ENCODE data around the gene ASB2. TPM values are rescaled to one million over a fixed set of nuclear protein-coding genes. Genes with fewer than 3 reads are reported as not detected.

The ASB2 gene
- total RNA-seq, 1 donor from 2014 or later: 21.6 TPM

GRCh38 chr14:93911975-93912615 is 64.3 kb downstream of the ASB2 start:
- H3K9me3 Mint-ChIP-seq: peaks cover 10% of the 10 kb centered on the region
- no peak for DNase-seq
- peaks cover 4% of the 10 kb centered on the region for H3K27me3 Mint-ChIP-seq
- H3K4me1 Mint-ChIP-seq: peaks cover 3% of the 10 kb centered on the region
- H3K27ac Mint-ChIP-seq: no peak overlapping the region
- peaks cover 5% of the 10 kb centered on the region for H3K36me3 Mint-ChIP-seq (ENCODE audit: low read depth)
- no peak overlapping the region for H3K4me3 Mint-ChIP-seq
- intact Hi-C loops (cut with micrococcal nuclease): no loop called here

DNA sequence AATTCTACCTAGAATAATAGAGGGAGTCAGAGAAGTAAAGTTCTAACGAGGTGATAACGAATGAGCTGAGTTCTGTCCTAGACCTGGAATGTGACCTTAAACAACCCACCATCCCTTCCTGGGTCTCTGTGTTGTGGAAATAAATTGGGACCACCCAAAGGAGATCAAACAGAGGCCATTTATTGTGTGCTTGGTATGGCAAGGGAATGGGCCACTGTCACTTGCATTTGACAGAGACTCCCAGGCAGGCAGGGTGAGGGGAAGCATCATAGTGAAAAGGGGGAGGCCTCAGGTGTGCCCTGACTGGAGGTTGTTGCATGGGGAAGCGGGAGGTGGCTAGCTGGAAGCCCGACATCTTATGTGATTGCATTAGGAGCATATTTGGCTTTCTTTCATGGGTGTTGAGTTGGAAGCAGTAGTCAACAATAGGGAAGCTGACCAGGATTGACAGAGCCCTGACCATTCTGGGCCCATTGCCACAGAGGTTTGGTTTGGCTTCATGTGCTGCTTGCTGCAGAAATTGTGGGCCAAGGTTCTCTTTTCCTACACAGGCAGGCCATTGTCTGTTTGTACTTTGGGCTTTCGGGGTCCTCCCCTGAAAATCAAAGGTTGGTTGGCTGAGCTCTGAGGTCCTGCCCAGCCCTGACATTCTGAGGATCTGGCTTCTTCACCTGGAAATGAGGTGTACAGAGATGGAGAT is 66.8 kb downstream of the ASB2 start:
- intact Hi-C loops (cut with micrococcal nuclease): loop anchor here (5.0 kb wide), 1 partner anchor 252 kb away; no protein-coding TSS in a partner anchor
- H3K4me3 Mint-ChIP-seq: no peak overlapping the region
- H3K9me3 Mint-ChIP-seq: peaks cover 4% of the 10 kb centered on the region
- H3K27ac Mint-ChIP-seq: no peak overlapping the region
- H3K36me3 Mint-ChIP-seq (ENCODE audit: low read depth): peaks cover 5% of the 10 kb centered on the region
- DNase-seq: no peak
- H3K27me3 Mint-ChIP-seq: peaks cover 9% of the 10 kb centered on the region
- peaks cover 3% of the 10 kb centered on the region for H3K4me1 Mint-ChIP-seq

- Mint-ChIP-seq H3K27ac (peak overlapping the region; percentile 54), H3K4me1 (no peaks in the 10 kb centered on the region)
Measured at GRCh38 chr14:93906341-93907329, 69.7 kb downstream of the ASB2 start.

GRCh38 chr14:93905623-93906022 is 70.7 kb downstream of the ASB2 start:
- intact Hi-C loops (cut with micrococcal nuclease): loop anchor here (5.0 kb wide), 1 partner anchor 248 kb away; no protein-coding TSS in a partner anchor
- no peaks in the 10 kb centered on the region for H3K4me1 Mint-ChIP-seq
- peaks cover 15% of the 10 kb centered on the region for H3K27me3 Mint-ChIP-seq
- H3K4me3 Mint-ChIP-seq: no peak overlapping the region
- DNase-seq: no peak
- no peaks in the 10 kb centered on the region for H3K9me3 Mint-ChIP-seq
- H3K36me3 Mint-ChIP-seq (ENCODE audit: low read depth): no peaks in the 10 kb centered on the region
- H3K27ac Mint-ChIP-seq: no peak overlapping the region

More at GRCh38 chr14:93906341-93907329, 69.7 kb downstream of the ASB2 start:
- H3K27me3 Mint-ChIP-seq: peaks cover 15% of the 10 kb centered on the region
- peak; percentile 89 for DNase-seq
- no peak overlapping the region for H3K4me3 Mint-ChIP-seq
- intact Hi-C loops (cut with micrococcal nuclease): loop anchor here (5.0 kb wide), 1 partner anchor 249 kb away; no protein-coding TSS in a partner anchor
- no peaks in the 10 kb centered on the region for H3K9me3 Mint-ChIP-seq
- no peaks in the 10 kb centered on the region for H3K36me3 Mint-ChIP-seq (ENCODE audit: low read depth)

DNA sequence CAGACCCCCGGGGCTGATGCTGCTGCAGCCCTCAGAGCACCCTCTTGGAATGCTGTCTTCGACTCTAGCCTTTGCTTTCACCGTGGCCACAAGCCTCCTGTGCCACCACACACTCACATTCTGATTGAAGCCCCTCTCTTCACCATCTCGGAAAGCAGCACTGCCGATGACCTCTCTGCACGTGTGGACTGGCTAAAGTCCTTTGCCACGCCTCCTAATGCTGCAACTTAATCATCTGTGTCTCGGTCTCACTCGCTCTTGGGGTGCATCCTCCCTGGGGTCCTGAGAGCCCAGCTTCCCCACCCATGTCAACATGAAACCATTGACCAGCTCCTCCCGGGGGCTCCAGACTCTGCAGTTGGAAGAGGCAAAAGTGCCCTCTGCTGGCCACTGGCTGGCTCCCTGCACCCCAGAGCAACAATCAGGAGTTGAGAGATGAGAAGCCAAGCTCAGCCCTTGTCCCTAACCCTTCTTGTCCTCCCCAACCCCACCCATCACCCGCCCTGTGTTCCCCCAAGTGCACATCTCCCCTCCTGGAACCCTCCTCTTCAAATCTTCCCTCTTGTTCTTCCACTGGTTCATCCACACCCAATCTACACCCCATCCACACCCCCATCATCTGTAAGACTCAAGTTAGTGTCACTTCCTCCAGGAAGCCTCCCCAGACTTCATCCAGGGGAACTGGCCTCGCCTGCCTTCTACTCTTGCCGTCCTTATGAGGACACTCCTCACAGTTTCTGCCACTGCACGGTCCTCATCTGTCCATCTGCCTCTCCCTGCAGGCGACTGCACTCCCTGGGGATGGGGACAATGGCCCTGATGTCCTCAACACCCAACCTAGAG is 72.8 kb downstream of the ASB2 start:
- Mint-ChIP-seq H3K9me3 (no peaks in the 10 kb centered on the region), H3K27ac (no peak overlapping the region), H3K4me1 (no peaks in the 10 kb centered on the region), H3K27me3 (peaks cover 14% of the 10 kb centered on the region), H3K36me3 (ENCODE audit: low read depth) (no peaks in the 10 kb centered on the region), H3K4me3 (no peak overlapping the region)
- intact Hi-C loops (cut with micrococcal nuclease): no loop called here
- DNase-seq: no peak

- Mint-ChIP-seq H3K4me3 (no peak overlapping the region), H3K9me3 (no peaks in the 10 kb centered on the region), H3K4me1 (no peaks in the 10 kb centered on the region), H3K36me3 (ENCODE audit: low read depth) (no peaks in the 10 kb centered on the region), H3K27me3 (peaks cover 11% of the 10 kb centered on the region), H3K27ac (no peak overlapping the region)
- intact Hi-C loops (cut with micrococcal nuclease): no loop called here
- no peak for DNase-seq
Measured at GRCh38 chr14:93902619-93903307, 73.6 kb downstream of the ASB2 start.

- no peaks in the 10 kb centered on the region for H3K36me3 Mint-ChIP-seq (ENCODE audit: low read depth)
- H3K9me3 Mint-ChIP-seq: no peaks in the 10 kb centered on the region
- DNase-seq: no peak
- no peak overlapping the region for H3K27ac Mint-ChIP-seq
- H3K27me3 Mint-ChIP-seq: peaks cover 14% of the 10 kb centered on the region
- H3K4me3 Mint-ChIP-seq: no peak overlapping the region
- intact Hi-C loops (cut with micrococcal nuclease): no loop called here
- H3K4me1 Mint-ChIP-seq: no peaks in the 10 kb centered on the region
Measured at GRCh38 chr14:93901813-93902212, 74.6 kb downstream of the ASB2 start.

GRCh38 chr14:93898731-93899130 is 77.6 kb downstream of the ASB2 start:
- intact Hi-C loops (cut with micrococcal nuclease): no loop called here
- DNase-seq: no peak

GRCh38 chr14:93898081-93898611 is 78.2 kb downstream of the ASB2 start:
- H3K36me3 Mint-ChIP-seq (ENCODE audit: low read depth): no peaks in the 10 kb centered on the region
- H3K9me3 Mint-ChIP-seq: no peaks in the 10 kb centered on the region
- H3K4me1 Mint-ChIP-seq: no peaks in the 10 kb centered on the region
- DNase-seq: no peak
- intact Hi-C loops (cut with micrococcal nuclease): no loop called here
- H3K4me3 Mint-ChIP-seq: no peak overlapping the region
- H3K27me3 Mint-ChIP-seq: peaks cover 3% of the 10 kb centered on the region
- no peak overlapping the region for H3K27ac Mint-ChIP-seq

More at GRCh38 chr14:93898731-93899130, 77.6 kb downstream of the ASB2 start:
- Mint-ChIP-seq H3K4me3 (no peak overlapping the region), H3K27ac (no peak overlapping the region), H3K9me3 (no peaks in the 10 kb centered on the region), H3K36me3 (ENCODE audit: low read depth) (no peaks in the 10 kb centered on the region), H3K4me1 (no peaks in the 10 kb centered on the region), H3K27me3 (peaks cover 4% of the 10 kb centered on the region)

- Mint-ChIP-seq H3K4me3 (no peak overlapping the region), H3K9me3 (no peaks in the 10 kb centered on the region), H3K36me3 (ENCODE audit: low read depth) (no peaks in the 10 kb centered on the region), H3K27me3 (peaks cover 3% of the 10 kb centered on the region), H3K4me1 (no peaks in the 10 kb centered on the region), H3K27ac (no peak overlapping the region)
- intact Hi-C loops (cut with micrococcal nuclease): no loop called here
- DNase-seq: no peak
Measured at GRCh38 chr14:93897476-93897845, 78.9 kb downstream of the ASB2 start.

GRCh38 chr14:93895023-93895604 is 81.3 kb downstream of the ASB2 start:
- H3K27ac Mint-ChIP-seq: no peak overlapping the region
- peaks cover 5% of the 10 kb centered on the region for H3K27me3 Mint-ChIP-seq
- H3K4me3 Mint-ChIP-seq: no peak overlapping the region
- no peaks in the 10 kb centered on the region for H3K4me1 Mint-ChIP-seq
- H3K36me3 Mint-ChIP-seq (ENCODE audit: low read depth): no peaks in the 10 kb centered on the region
- H3K9me3 Mint-ChIP-seq: no peaks in the 10 kb centered on the region
- intact Hi-C loops (cut with micrococcal nuclease): no loop called here
- no peak for DNase-seq

DNA sequence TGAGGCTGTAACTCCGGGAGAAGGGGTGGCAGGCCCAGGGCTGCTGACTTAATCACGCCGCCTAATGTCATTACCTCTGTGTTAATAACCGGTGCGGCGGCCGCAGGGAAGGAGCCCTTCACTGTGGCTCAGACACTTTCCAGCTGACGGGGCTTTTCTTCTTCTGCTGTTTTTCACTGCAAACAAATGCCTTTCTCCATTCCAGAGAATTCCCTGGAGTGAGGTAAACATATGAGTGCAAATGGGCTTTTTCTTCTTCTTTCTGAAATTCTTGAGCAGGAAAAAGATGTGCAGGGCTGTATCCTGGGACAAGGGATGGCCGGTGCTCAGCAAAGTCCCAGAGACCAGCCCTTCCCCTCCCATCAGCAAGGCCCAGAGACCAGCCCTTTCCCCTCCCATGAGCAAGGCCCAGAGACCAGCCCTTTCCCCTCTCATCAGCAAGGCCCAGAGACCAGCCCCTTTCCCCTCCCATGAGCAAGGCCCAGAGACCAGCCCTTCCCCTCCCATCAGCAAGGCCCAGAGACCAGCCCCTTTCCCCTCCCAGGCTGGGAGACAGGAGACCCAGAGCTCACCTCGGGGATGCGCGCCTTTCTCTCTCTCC is 82.6 kb downstream of the ASB2 start:
- no peaks in the 10 kb centered on the region for H3K4me1 Mint-ChIP-seq
- intact Hi-C loops (cut with micrococcal nuclease): loop anchor here (5.0 kb wide), 1 partner anchor 246 kb away; no protein-coding TSS in a partner anchor
- H3K9me3 Mint-ChIP-seq: no peaks in the 10 kb centered on the region
- H3K4me3 Mint-ChIP-seq: no peak overlapping the region
- H3K27me3 Mint-ChIP-seq: peaks cover 7% of the 10 kb centered on the region
- H3K36me3 Mint-ChIP-seq (ENCODE audit: low read depth): no peaks in the 10 kb centered on the region
- no peak overlapping the region for H3K27ac Mint-ChIP-seq
- no peak for DNase-seq

All from activated CD4-positive, alpha-beta T cell treated with anti-CD3 and anti-CD28 coated beads, Interleukin-2, amount 10 ng/mL, durations not matched to agents 24 days and 14 days (primary cell).